Omental fat pad (tissue), 4 donors: ENCODE measurements around the gene ELOVL2. TPM values are rescaled to one million over a fixed set of nuclear protein-coding genes. Genes with fewer than 3 reads are reported as not detected.

Experiments
- ATAC-seq: fragments of 150-250 bp; one replicate; pipeline ENCODE4 v1.9.1; 2016; ENCODE audit warnings: mild to moderate bottlenecking, moderate library complexity; ENCODE audit not compliant: low FRiP score
- DNase-seq: peaks from one replicate; pipeline ENCODE4 v3.0.0-alpha.2; 2019; ENCODE audit warnings: low spot score
- CTCF ChIP-seq, 3 donors: fragments of 450-650 bp; IDR thresholded peaks; one replicate each; pipeline ENCODE4 v1.5.1; 2016 to 2017; ENCODE audit warnings: antibody characterized with exemption in 3 of 3, mild to moderate bottlenecking in 3 of 3, moderate library complexity in 2 of 3
- total RNA-seq, 4 donors: library from RNA; depleted of rRNA; stranded (reverse); fragments of >200 nt; gene quantifications; one replicate each; pipeline ENCODE4 v1.1.0, GENCODE V29; 2016

ELOVL2 gene
- total RNA-seq, 4 donors from 2014 or later = 0.13 to 1.3 (median 0.63) TPM

GRCh38 chr6:11058406-11058805, 14.3 kb upstream of the ELOVL2 start:
- no peak for ATAC-seq
- DNase-seq = no peak
- TF ChIP-seq CTCF (IDR thresholded peaks at IDR 0.05) = no peak

GRCh38 chr6:11056871-11057270, 12.8 kb upstream of the ELOVL2 start:
- no peak for DNase-seq
- TF ChIP-seq CTCF (IDR thresholded peaks at IDR 0.05) = no peak
- ATAC-seq = no peak

GRCh38 chr6:11055127-11055627, 11.1 kb upstream of the ELOVL2 start:
- no peak for TF ChIP-seq CTCF (IDR thresholded peaks at IDR 0.05)
- no peak for DNase-seq

GRCh38 chr6:11054722-11055121, 10.6 kb upstream of the ELOVL2 start:
- ATAC-seq (no peak), DNase-seq (no peak)
- TF ChIP-seq CTCF (IDR thresholded peaks at IDR 0.05) = no peak

More at GRCh38 chr6:11055127-11055627, 11.1 kb upstream of the ELOVL2 start:
- no peak for ATAC-seq

DNA sequence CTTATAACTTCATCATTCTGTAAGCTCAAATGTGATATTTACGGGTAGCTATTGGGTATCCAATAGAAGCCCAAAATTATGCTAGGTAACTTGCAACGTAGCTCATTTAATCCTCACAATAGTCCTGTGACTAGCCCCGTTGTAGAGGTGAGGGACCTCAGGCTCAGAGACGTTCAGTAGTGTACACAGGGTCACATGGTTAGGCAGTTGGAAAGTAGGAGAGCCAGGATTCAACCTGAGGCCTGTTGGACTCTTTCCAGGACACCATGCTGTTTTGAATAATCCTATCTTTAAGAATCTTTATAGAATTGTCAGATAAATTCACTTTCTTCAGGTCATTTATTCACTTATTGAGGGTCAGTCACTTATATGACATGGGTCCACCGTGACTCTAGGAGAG, 9.2 kb upstream of the ELOVL2 start:
- no peak for DNase-seq
- ATAC-seq = no peak
- no peak for TF ChIP-seq CTCF (IDR thresholded peaks at IDR 0.05)

DNA sequence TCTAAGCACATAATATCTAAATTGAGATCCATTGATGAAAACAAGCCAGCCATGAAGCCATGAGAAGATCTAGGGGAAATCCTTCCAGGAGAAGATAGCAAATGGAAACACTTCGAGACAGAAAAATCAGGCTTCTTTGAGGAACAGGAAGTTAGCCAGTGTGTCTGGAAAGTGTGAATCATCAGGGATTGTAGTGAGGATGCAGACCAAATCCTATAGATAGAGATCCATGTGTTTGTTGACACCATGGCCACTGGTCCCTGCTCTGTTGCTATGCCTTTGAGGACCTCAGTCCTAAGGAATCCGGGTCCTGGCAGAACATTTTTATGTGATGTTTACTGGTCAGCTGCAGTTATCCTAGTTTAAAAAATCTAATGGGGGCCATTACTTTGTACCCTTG, 6.6 kb upstream of the ELOVL2 start:
- ATAC-seq = no peak

More for the DNA sequence above, 6.6 kb upstream of the ELOVL2 start:
- no peak for TF ChIP-seq CTCF (IDR thresholded peaks at IDR 0.05)
- no peak for DNase-seq
